Hematopoietic multipotent progenitor cell treated with erythropoietin and hydrocortisone succinate and interleukin-3 and kit ligand, for 8 days (in vitro differentiated cells): ENCODE measurements around the gene ITPK1.
A peak's percentile ranks its signal among the peaks of the same experiment; 100 is the strongest.
"Not testable (repeated sequence)": the region's sequence is repeated elsewhere in the genome, so short reads cannot be mapped to it uniquely, and the experiment has no call there.

Experiments
- DNase-seq: peaks from one replicate; pipeline ENCODE4 v3.0.0-alpha.2; 2015

ITPK1 gene

DNA sequence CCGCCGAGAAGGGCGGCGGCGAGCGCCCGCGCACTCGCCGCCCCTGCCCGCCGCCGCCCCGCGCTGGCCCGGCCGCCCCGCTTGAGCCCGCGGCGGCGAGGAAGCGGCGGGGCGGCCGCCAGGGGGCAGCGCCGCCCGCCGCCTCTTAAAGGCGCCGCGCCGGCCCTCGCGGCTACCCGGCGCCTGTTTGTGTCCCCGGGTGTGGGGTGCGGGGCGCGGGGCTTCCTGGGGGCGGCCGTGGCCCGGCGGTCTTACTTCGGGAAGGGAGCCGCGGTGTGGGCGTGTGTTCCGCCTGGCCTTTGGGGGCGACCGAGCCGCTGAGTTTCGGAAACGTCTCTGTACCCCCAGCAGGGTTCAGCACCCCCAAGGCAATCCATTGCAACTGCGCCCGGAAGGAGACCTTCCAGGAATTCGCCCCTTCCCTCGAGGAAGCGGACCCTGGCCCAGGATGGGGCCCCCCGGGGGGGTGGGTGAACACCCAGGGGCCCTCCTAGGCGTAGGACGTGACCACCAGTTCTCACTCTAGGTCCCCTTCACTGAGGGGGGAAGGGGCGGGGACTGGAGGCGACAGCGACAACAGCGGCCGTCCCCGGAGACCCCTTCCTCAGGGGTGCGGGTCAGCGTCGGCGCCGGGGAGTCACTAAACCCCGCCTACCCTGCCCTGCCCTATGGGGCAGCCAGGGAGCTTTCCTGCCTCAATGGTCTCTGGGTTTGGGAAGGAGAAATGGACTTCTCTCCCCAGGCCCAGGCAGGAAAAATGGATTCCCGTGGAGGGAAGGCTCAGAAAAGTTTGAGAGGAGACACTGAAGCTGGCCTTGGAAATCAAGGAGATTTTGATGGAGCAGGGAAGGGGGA, at the start of gene ITPK1:
Gene ITPK1, minus strand, starts transcription at position 105 of the 855 bp plus-strand sequence. CDS start 762 bp downstream, outside the sequence.
- DNase-seq = peak; percentile 68

DNA sequence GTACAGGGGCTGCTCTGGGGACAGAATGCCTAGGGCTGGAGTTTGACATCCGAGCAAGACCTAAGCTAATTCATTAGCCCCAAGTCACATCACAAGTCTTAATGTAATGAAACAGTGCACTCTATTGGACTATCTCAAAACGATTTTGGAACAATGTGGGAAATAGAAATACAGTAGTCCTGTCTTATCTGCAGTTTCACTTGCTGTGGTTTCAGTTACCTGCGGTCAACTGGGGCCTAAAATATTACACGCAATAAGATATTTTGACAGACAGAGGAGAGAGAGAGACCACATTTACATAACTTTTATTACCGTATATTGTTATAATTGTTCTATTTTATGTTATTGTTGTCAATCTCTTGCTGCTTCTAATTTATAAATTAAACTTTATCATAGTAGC, 47.8 kb upstream of the ITPK1 start:
- DNase-seq = peak; percentile 86

DNA sequence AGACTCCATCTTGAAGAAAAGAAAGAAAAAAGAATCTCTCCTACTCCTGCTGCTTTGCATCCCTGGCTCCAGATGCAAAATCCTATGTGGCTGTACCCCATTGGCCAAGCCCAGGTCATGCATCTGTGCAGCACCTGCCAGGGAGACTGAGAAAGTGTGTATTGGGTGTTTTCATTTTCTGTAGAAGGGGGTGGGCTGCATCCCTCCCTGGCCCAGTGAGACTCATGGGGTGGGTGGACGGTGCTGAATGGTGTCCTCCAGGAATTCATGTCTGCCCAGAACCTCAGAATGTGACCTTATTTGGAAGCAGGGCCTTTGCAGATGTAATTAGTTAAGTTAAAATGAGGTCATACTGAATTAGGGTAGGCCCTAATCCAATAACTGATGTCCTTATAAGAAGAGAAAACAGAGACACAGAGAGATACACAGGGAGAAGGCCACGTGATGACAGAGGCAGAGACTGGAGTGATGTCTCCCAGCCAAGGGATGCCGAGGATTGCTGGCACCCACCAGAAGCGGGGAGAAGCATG, 45.8 kb upstream of the ITPK1 start:
- DNase-seq = no peak

DNA sequence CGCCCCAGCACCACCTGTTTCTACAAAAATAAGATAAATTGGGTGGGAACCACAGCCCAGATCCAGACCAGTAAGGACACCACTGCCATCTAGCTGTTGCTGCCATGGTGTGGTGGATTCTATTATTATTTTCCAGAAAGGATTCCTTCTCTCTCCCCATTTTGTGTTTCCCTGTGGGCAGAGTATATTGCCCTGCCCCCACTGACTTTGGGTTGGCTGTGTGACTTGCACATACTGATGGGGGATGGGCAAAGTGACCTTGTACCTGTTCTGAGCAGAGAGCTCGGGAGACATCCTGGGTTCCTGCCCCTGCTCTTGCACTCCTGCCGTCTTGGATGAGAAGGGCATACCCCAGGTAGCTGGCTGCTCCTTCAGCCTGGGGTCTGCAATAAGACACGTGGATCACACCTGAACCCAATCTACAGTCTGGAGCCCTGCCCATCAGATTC, 44.7 kb upstream of the ITPK1 start:
- peak; percentile 78 for DNase-seq

DNA sequence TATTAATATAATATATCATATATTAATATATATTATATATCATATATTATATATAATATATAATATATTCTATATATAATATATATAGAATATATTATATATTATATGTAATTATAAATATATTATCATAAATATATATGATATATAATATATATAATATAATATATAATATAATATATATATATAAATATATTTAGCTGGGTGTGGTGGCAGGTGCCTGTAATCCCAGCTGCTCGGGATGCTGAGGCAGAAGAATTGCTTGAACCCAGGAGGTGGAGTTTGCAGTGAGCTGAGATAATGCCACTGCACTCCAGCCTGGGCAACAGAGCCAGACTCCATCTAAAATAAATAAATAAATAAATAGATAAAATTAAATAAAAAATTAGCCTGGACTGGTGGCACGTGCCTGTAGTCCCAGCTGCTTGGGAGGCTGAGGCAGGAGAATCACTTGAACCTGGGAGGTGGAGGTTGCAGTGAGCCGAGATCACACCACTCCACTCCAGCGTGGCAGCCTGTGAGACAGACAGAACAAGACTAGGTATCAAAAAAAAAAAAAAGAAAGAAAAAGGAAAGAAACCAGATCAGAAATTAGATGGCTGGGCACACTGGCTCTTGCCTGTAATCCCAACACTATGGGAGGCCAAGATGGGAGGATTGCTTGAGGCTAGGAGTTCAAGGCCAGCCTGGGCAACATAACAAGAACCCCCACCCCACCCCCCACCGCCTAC, 44.1 kb upstream of the ITPK1 start:
- not testable (repeated sequence) for DNase-seq

DNA sequence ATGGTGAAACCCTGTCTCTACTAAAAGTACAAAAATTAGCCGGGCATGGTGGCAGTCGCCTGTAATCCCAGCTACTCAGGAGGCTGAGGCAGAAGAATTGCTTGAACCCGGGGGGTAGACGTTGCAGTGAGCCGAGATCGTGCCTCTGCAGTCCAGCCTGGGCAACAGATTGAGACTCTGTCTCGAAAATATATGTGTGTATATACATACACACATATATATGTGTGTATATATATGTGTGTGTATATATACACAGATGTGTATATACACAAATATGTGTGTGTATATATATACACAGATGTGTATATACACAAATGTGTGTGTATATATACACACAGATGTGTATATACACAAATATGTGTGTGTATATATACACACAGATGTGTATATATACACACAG, 42.6 kb upstream of the ITPK1 start:
- not testable (repeated sequence) for DNase-seq

DNA sequence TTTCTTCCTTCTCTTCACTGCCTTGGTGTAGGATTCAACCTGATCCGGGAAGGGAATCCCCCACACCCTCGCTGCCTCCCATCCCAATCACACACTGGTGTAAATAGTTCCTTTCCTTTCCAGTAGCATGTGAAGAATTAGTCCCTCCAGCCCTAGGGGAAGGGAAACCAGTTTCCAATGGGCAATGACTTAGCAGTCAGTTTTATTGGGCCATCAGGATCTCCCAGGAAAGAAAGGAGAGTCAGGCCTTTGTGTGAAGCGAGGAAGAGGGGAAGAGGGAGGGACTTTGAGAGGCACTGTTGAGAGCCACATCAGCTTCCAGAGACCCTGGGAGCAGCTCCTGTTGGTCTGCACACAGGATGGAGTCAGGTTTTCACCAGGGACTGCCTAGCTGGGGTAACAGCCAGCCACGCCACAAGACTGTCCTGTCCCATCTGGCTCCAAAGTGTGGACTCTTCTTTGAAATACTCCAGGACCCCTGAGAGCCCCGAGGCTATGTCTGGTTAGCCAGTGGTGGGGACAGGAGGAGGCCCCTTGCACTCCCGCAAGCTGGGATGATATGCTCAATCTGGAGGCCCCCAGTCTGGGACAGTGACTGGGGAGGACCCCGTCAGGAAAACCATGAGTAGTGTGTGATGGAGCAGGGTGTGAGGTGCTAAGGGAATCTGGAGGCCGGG, 41.1 kb upstream of the ITPK1 start:
- no peak for DNase-seq

DNA sequence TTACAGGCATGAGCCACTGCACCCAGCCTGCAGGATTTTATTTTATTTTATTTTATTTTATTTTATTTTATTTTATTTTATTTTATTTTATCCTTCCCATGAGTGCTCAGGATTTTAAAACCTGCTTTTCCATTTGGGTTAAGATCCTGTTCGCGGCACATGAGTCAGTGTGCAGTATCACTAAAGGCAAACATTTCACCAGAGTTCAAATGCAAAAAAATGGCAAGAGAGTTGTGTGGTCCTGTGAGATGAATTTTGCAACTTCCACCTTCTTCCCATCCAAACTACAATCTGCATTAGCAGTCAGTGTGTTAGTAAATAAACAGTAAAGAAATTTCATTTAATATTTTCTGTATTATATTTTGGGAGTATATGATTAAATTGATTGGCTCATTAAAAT, 39.9 kb upstream of the ITPK1 start:
- DNase-seq = no peak

DNA sequence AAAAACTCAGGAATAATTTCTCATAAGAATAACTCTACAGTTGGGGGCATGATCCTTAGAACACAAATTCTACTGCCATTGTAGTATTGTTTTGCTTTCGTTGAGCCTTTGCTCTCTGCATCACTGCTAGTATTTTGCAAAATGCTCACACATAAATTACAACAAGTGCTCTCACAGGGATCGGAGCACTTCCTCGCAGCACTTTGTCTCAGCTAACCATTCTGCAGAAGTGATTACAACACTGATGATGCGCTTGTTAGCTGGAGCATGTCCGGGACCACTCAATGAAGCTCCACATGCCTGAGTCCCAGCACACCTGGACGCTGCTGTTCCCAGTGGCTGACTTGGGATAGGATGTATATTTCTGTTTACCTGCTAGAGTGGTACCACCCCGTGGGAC, 37.4 kb upstream of the ITPK1 start:
- no peak for DNase-seq

DNA sequence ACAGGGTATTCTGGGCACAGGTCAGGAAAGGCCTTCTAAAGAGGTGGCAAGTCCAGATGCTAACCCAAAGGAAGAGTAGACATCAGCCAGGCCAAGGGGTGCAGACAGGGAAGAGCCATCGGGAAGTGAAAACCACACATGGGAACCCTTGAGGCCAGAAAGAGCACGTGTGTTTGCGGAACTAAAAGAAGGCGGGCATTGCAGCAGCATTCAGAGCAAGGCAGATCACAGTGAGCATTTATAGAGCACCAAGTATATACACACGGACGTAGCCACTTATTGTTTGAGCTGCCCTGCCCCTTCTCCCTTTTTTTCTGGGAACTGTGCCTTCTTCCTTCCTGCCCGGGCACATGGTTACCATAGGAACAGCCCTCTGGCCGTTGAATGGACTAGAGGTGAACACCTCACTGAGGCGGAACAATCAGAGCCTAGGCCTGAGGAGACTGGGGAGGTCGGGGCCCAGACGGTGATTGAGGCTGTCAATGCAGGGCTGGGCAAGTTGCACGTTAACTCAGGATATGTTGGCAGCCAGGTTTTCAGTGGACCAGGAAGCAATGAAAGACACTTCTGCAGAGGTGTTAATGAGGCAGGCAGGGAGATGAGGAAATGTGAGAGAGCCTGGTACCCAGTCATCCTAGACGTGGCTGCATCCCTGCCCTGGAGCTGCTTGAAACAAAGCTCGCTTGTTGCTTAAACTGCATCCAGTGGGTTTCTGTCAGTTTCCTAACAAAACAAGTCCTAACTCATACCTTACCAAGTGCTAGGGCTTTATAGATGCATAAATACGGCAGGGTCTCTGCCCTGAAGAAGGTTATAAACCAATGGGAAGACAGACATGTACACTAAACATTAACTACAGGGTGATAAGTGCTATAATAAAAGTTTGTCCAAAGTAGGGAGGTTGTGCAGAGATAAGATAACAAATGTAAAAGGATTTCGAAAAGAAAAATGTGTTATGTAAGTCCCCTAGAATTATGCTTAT, 34.8 kb upstream of the ITPK1 start:
- no peak for DNase-seq

DNA sequence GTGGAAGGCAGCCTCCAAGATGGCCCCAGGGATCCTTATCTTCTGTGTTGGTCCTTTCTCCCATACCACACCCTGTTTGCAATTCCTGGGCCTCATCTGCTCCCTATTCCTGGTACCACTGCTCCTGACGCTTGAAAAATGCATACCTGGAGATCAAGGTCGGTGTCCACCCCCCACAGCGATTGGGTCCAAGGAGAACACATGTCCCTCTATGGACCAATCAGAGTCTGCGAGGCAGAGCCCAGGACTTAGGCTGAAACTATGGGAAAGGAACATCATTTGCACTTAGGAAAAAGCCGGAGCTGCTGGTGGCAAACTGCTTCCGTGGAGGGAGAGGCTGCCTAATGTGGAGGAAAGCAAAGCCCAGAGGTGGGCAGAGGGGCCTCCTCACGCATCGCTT, 33.3 kb upstream of the ITPK1 start:
- no peak for DNase-seq

DNA sequence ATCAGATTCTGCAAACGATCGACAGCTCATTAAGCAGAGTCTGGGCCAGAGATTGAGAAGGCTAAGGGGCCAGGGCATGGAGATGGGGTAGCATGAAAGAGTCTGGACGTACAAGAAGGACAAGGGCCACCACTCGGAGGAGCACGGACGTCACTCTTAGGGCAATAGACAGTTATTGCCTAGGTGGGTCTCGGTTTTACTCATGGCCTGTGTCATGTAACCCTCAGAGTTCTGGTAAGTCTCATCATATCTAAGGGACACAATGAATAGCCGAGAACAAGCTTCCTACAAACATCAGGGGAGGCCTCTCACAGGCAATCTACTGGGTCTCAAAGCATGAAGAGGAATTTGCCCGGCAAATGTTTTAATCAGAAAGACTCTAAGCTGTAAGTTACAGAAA, 30.4 kb upstream of the ITPK1 start:
- no peak for DNase-seq

DNA sequence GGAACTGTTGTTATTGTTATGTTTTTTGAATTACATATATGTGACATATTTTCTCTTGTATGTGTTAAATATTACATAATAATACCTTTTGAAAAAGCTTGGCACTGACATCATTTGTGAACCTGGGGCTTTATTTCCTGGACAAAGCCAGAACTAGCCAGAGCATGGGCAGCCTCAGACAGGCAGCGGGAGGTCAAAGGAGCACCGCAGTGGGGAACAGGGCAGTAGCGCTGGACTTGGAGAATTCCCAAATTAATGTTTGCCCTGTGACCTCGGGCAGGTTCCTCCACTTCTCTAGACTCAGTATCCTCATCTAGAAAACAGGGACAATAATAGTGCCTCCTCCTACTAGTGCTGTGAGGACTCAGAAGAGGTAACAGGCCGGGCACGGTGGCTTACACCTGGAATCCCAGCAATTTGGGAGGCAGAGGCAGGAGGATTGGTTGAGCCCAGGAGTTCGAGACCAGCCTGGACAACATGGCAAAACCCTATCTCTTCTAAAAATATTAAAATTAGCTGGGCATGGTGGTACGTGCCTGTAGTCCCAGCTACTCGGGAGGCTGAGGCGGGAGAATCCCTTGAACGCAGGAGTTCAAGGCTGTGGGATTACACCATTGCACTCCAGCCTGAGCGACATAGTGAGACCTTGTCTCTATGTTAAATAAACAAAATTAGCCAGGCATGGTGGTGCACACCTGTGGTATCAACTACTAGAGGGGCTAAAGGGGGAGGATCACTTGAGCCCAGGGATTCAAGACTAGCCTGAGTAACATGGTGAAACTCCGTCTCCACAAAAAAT, 27.3 kb upstream of the ITPK1 start:
- no peak for DNase-seq

DNA sequence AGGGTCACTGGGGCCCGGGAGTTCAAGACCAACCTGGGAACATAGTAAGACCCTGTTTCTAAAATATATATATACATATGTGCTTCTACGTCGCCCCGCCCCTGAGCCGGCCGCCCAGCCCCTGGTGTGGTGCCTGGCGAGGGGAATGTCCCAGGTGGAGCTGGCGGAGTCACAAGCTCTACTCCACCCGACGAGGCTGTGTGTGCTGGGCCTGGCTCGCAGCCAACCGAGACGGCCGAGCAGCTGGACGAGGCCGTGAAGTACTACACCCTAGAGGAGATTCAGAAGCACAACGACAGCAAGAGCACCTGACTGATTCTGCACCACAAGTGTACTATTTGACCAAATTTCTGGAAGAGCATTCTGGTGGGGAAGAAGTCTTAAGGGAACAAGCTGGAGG, 22.1 kb upstream of the ITPK1 start:
- peak; percentile 42 for DNase-seq

DNA sequence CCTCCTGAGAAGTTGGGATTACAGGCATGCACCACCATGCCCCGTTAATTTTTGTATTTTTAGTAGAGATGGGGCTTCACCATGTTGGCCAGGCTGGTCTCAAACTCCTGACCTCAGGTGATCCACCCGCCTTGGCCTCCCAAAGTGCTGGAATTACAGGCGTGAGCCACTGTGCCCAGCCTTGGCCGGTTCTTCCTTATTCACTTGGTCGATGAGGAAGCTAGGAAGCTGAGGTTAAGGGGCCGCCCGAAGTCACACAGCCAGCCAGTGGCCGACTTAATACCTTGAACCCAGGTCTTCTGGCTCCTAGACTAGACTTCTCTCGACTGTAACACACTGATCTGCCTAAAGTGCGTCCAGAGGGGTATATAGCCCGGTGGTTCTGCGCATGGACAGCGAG, 20.8 kb upstream of the ITPK1 start:
- not testable (repeated sequence) for DNase-seq

DNA sequence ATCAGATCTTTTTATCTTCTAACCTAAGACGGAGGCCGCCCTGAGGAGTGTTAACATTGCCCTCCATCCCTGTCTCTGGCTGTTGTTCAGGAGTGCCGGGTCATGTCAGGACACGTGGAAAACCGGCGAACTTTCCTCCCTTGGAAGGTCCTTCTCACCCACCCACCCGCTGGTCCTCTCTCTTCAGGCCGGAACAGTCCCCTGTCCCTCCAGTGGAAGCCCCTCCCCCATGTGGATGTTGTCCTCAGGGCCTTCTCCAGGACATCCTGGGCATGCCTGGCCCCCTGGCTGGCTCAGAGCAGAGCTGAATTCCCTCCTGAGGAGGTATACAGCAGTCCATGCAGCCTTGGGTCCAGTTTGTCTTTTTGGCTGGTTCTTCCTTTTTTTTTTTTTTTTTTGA, 20.3 kb upstream of the ITPK1 start:
- DNase-seq = no peak

DNA sequence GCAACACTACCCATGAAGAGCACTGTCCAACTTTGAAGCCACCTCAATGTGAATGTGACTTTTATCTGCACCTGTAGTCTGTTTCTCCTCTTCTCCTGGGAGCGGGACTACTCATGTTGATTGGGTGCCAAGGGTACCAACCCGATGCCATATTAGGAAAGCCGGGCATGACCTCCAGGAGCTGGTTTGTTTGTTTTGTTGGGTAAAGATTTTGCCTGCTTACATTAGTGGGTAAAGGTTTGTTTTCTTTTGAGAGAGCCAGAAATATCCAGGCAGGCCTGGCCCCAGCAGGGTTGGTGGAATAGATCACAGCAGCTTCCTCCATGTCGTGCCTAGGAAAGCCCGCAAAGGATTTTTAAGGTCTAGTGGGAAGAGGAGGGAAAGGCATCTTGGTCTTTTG, 19.7 kb upstream of the ITPK1 start:
- no peak for DNase-seq

DNA sequence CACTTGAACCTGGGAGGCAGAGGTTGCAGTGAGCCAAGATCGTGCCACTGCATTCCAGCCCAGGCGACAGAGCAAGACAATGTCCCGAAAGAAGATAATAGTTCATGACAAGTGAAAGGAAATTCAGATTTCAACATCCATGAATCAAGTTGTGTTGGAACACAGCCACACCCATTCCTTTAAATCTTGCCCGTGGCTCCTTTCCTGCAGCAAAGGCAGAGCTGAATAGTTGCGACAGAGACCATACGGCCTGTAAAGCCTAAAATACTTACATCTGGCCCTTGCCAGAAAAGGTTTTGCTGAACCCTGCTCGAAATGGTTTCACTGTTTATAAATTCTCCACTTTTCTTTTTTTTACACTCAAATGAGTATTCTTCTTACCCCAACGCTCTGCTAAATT, 17.7 kb upstream of the ITPK1 start:
- no peak for DNase-seq

DNA sequence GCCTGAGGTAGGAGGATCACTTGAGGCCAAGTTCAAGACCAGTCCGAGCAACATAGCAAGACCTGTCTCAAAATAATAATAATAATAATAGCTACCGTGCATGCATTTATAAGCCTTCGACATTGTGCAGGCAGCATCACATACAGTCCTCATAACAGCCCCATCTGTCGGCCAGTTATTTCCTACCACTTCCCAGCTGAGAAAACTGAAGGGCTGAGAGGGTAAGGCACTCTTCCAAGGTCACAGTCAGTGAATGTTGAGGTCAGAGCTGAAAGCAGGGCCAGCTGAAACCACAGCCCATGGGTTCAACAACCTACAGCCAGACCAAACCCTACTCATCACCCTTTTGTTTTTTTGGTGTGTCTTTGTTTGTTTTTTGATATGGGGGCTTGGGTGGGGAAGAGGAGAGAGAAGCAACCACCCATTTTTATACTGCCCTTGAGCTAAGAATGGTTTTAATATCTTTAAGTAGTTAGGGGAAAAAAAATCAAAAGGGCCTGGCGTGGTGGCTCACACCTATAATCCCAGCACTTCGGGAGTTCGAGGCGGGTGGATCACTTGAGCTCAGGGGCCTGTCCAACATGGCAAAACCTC, 16.8 kb upstream of the ITPK1 start:
- peak; percentile 68 for DNase-seq

DNA sequence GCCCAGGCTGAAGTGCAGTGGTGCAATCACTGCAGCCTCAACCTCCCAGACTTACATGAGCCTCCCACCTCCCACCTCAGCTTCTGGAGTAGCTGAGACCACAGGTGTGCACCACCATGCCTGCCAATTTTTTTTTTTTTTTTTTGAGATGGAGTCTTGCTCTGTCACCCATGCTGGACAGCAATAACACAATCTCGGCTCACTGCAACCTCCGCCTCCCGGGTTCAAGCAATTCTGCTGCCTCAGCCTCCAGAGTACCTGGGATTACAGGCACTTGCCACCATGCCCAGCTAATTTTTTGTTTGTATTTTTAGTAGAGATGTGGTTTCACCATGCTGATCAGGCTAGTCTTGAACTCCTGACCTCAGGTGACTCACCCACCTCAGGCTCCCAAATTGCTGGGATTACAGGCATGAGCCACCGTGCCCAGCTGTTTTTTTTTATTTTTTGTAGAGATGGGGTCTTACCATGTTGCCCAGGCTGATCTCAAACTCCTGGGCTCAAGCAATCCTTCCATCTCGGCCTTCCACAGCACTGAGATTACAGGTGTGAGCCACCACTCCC, 15.6 kb upstream of the ITPK1 start:
- not testable (repeated sequence) for DNase-seq
